Endothelial cell (in vitro differentiated cells): ENCODE results near the gene IL36RN. TPM values are rescaled to one million over a fixed set of nuclear protein-coding genes. Genes with fewer than 3 reads are reported as not detected.
"Not testable (repeated sequence)": the region's sequence is repeated elsewhere in the genome, so short reads cannot be mapped to it uniquely, and the experiment has no call there.

Source experiments
- DNase-seq: peaks from one replicate; pipeline ENCODE4 v3.0.0; 2021; ENCODE audit warnings: low spot score
- H3K27ac Mint-ChIP-seq: one replicate; pipeline ENCODE4 v1.8.0; 2021; ENCODE audit warnings: mixed read lengths, inconsistent platforms; ENCODE audit not compliant: unreplicated experiment
- H3K27me3 Mint-ChIP-seq: one replicate; pipeline ENCODE4 v1.8.0; 2021; ENCODE audit warnings: mild to moderate bottlenecking, moderate library complexity, mixed read lengths, inconsistent platforms; ENCODE audit not compliant: unreplicated experiment
- H3K36me3 Mint-ChIP-seq: one replicate; pipeline ENCODE4 v1.8.0; 2021; ENCODE audit warnings: mild to moderate bottlenecking, low read depth, mixed read lengths, inconsistent platforms; ENCODE audit not compliant: unreplicated experiment
- H3K4me1 Mint-ChIP-seq: one replicate; pipeline ENCODE4 v1.8.0; 2021; ENCODE audit warnings: mild to moderate bottlenecking, mixed read lengths, inconsistent platforms; ENCODE audit not compliant: unreplicated experiment
- H3K4me3 Mint-ChIP-seq: one replicate; pipeline ENCODE4 v1.8.0; 2021; ENCODE audit warnings: mild to moderate bottlenecking, mixed read lengths, inconsistent platforms; ENCODE audit not compliant: unreplicated experiment
- H3K9me3 Mint-ChIP-seq: one replicate; pipeline ENCODE4 v1.8.0; 2021; ENCODE audit warnings: mixed read lengths, inconsistent platforms; ENCODE audit not compliant: unreplicated experiment
- CTCF ChIP-seq: fragments of 200-600 bp; sonication (generic); IDR thresholded peaks from one replicate; pipeline ENCODE4 v1.5.0; 2021; ENCODE audit warnings: antibody characterized with exemption; ENCODE audit not compliant: unreplicated experiment
- total RNA-seq: library from RNA; stranded (reverse); fragmentation: NEBNext Ultra II Directional; extraction: Animal tissue kit (Norgen Biotek cat#: 25700); gene quantifications from one replicate; pipeline ENCODE4 v1.2.1, GENCODE V29; 2021; ENCODE audit not compliant: unreplicated experiment

Gene IL36RN
- total RNA-seq, 1 donor from 2014 or later: not detected

GRCh38 chr2:113093613-113093977 is 34.6 kb downstream of the IL36RN start:
- H3K36me3 Mint-ChIP-seq: no peaks in the 10 kb centered on the region
- H3K27ac Mint-ChIP-seq: no peak overlapping the region
- H3K4me1 Mint-ChIP-seq: no peaks in the 10 kb centered on the region
- no peaks in the 10 kb centered on the region for H3K27me3 Mint-ChIP-seq
- H3K4me3 Mint-ChIP-seq: no peak overlapping the region
- H3K9me3 Mint-ChIP-seq: no peaks in the 10 kb centered on the region
- TF ChIP-seq CTCF: no peak
- DNase-seq: no peak

- H3K4me1 Mint-ChIP-seq, H3K4me3 Mint-ChIP-seq, H3K27me3 Mint-ChIP-seq, H3K27ac Mint-ChIP-seq, H3K36me3 Mint-ChIP-seq, H3K9me3 Mint-ChIP-seq, DNase-seq: not testable (repeated sequence)
These were observed 37.3 kb downstream of the IL36RN start for GRCh38 chr2:113096306-113096705.

- not testable (repeated sequence) for H3K4me3 Mint-ChIP-seq, DNase-seq, H3K36me3 Mint-ChIP-seq, H3K4me1 Mint-ChIP-seq, H3K27ac Mint-ChIP-seq, H3K27me3 Mint-ChIP-seq, H3K9me3 Mint-ChIP-seq
These were observed 38.0 kb downstream of the IL36RN start for GRCh38 chr2:113096842-113097618.

- DNase-seq: no peak
- Mint-ChIP-seq H3K27ac (no peak overlapping the region), H3K27me3 (peaks cover 6% of the 10 kb centered on the region), H3K36me3 (no peaks in the 10 kb centered on the region), H3K4me1 (no peaks in the 10 kb centered on the region), H3K9me3 (no peaks in the 10 kb centered on the region), H3K4me3 (no peak overlapping the region)
- TF ChIP-seq CTCF: no peak
These were observed 39.0 kb downstream of the IL36RN start for GRCh38 chr2:113098041-113098440.

GRCh38 chr2:113098532-113098931 is 39.5 kb downstream of the IL36RN start:
- no peaks in the 10 kb centered on the region for H3K4me1 Mint-ChIP-seq
- H3K27ac Mint-ChIP-seq: no peak overlapping the region
- peaks cover 6% of the 10 kb centered on the region for H3K27me3 Mint-ChIP-seq
- H3K36me3 Mint-ChIP-seq: no peaks in the 10 kb centered on the region
- no peak for TF ChIP-seq CTCF
- no peaks in the 10 kb centered on the region for H3K9me3 Mint-ChIP-seq
- H3K4me3 Mint-ChIP-seq: no peak overlapping the region
- no peak for DNase-seq

GRCh38 chr2:113102133-113102532 is 43.1 kb downstream of the IL36RN start:
- Mint-ChIP-seq H3K4me3 (no peak overlapping the region), H3K36me3 (no peaks in the 10 kb centered on the region), H3K9me3 (no peaks in the 10 kb centered on the region), H3K27ac (no peak overlapping the region), H3K4me1 (no peaks in the 10 kb centered on the region), H3K27me3 (peaks cover 6% of the 10 kb centered on the region)
- no peak for DNase-seq
- no peak for TF ChIP-seq CTCF
